Activated effector memory CD4-positive, alpha-beta T cell treated with anti-CD3 and anti-CD28 coated beads, Interleukin-2, amount 50 U/mL, for 16 hours (primary cell): ENCODE data around the gene IKBKE.

Experiments used
- DNase-seq: peaks from one replicate; pipeline ENCODE4 v3.0.0-alpha.2; 2020

IKBKE gene

GRCh38 chr1:206469933-206470691, at the start of gene IKBKE:
IKBKE (plus strand) TSS chr1:206470476; CDS start chr1:206473228, 2,752 bp downstream.
- DNase-seq, result peak; percentile 79

GRCh38 chr1:206421616-206422340, 48.5 kb upstream of the IKBKE start:
- no peak for DNase-seq

DNA sequence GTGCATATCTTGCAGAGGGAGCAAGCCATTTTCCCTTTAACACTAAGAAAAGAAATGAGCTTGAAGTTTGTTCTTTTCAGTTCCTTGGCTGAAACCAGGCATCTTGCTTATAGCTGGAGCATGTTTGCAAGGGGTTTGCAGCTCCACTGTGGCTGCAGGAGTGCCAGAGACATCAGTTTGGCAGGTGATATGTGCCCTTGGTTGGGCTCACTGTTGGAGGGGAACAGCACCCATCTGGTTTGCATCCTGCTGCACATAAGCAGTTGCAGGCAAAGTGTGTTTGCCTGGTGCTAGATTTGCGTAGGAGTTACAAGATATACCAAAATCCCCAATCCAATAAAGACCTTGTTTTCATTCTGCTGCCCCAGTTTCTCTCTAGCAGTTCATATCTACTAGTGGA, 47.8 kb upstream of the IKBKE start:
- no peak for DNase-seq

- DNase-seq, result no peak
Observed at GRCh38 chr1:206427291-206427690, 43.0 kb upstream of the IKBKE start.

GRCh38 chr1:206429421-206429820, 40.9 kb upstream of the IKBKE start:
- no peak for DNase-seq

DNA sequence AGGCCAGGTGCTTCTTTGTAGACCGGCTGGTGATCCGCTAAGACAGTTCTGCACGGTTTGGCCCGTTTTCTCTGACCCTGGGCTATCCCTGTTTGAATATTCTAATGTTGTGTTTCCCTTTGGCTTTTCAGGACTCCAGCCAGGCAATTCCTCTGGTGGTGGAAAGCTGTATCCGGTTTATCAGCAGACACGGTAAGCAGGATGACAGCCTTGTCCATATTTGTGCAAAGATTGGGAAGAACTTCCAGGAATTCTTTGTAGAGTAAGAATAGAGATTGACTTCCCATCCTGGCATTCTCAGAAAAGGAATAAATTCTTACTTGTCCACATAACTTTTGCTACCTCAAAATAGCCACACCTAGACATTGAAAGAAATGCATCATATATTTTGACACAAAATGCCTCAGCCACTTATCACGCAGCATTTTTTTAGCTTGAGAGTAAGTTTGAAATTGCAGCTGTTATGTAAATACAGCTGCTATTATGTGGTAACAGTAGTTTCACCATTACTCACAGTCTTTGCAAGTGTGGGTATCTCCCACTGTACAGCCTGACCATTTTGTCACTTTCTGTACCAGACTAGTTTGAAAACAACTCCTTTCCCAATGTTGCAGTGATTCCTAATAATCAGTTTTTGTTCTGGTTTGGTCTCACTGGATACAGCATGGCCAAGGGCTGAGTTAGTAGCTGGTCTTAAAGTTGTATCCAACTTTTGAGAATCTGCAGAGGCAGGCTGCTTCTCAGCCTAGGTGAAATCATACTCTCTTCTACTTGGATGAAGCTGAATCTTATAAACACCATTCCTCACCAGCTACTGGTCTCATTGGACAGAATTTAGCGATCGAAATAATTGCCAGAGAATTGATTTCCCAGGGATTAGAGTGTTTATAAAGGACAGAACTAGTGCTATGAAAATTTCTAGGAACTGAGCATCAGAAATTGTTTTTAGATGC, 40.0 kb upstream of the IKBKE start:
- no peak for DNase-seq

DNA sequence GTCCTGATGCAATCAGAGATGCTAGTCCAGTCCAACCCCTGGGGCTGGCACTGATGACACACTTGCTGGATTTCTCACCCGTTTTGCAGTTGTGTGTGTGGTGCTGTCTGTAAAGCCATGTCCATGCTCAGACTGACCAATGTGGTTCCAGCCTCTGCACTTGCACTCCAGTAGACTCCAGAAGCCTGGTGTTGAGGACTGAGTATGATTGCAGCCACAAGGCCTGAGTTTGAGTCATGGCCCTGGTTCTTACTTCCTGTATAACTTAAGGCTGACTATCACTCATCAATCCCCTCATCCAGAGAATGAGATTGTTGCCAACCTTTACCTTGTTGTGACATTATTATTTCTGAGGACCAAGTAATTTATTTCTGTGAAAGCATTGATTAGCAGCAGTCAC, 34.8 kb upstream of the IKBKE start:
- DNase-seq, result no peak

DNA sequence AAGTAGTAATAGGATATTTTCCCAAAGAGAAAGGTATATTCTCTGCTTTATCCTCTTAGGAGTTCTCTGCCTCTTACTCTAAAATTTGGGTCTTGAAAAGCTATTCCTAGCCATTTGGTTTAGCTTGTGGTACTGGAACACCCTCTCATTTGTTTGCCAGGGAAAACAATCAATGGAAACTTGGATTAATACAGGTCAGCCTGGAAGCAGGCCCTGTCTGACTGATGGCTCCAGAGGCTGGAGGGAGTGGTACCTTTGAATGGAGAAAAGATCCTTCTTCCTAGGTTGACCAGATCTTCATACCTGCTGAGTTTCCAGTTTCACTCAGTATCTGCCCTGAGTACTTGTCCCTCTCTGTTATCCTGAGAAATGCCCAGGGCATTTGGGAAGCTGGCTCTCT, 31.7 kb upstream of the IKBKE start:
- DNase-seq, result no peak

- DNase-seq, result no peak
Observed at GRCh38 chr1:206439205-206439604, 31.1 kb upstream of the IKBKE start.

DNA sequence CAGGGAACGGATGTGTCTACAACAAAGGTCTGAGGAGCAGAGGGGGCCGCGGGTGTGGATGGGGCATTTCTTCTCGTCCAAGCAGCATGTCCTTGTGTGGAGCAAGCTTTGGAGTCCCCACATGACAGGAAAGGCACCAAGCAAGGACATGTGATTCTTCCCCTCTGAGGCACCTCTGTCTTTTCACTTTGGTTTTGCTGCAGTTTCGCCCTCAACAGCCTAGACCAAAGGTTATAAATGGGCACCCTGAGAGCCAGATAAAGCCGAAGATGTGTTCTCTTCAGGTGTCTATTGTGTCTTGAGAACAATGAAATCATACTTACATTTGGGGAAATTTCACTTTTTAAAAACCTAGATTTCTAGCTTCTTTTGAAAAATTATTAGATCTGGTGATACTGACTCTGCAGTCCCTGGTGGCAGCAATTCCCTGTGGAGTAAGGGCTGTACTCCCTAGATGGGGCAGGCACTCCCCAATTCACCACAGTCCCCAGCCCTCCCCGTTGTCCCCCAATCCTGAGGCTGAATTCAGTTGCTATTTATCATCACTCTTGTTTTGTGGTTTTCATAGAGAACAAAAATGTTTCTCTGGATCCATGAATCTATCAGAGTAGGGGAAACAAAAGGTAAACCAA, 28.8 kb upstream of the IKBKE start:
- no peak for DNase-seq

DNA sequence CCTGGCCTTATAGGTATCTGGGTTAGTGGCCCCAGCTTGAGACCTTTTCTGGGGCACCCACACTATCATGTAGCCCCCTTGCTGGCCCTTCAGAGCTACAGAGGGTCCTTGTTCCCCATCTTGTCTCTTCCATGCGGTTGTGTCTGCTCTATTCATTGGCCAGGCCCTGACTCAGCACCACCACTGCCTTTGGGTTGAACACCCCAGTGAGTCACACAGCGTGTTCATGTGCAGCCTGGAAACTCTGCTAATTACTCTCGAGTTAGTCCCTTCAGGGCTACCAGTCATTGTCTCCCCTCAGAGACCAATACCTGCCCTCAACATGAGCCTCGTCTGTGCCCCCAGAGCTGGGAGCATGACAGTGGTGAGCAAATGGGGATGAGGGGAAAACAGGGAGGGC, 28.2 kb upstream of the IKBKE start:
- DNase-seq, result no peak

GRCh38 chr1:206445116-206445515, 25.2 kb upstream of the IKBKE start:
- DNase-seq, result no peak

DNA sequence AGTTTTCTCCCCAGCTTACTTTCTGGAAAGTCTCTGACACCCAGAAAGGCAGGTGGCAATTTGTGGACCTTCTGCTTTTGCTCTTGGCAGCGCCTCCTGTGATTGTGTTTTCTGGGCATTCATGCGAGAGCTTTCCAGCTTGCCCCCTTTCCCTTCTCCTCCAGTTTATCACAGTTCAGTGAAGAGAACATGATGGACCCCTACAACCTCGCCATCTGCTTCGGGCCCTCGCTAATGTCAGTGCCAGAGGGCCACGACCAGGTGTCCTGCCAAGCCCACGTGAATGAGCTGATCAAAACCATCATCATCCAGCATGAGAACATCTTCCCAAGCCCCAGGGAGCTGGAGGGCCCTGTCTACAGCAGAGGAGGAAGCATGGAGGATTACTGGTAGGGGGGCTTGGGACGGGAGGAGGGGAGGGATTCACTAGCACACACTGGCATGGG, 24.3 kb upstream of the IKBKE start:
- DNase-seq, result no peak

DNA sequence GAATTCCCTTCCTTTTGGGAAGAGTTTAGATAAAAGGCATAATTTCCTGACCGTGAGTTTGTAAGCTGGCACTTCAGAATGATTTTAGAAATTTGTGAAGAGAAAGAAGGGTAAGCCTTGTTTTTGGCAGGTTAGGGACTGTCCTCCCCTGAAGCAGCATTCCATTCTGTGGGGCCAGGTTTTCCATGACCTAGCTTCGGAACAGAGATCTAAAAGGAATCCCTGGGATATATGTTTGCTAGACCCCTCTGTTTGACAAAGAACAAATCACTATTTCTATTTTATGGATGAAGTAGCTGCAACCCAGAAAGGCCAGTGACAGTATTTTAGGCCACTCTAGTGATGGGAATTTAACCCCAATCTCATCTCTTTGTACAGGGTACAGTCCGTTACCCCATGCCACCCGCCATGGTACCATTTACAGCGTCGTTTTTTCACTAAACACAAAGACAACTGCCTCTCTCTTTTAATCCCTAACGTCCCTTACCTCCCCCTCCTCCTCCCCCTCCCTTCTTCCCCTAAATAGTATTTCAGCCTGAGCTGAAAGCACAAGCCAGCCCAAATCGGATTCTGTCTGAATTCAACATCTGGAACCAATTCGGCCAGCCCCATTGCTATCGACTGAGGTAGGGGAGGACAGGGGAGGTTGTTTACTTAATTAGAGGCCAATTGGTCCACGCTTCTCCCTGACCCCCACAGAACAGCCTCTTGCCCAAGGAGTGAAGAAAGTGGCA, 23.4 kb upstream of the IKBKE start:
- DNase-seq, result no peak

- no peak for DNase-seq
Observed at GRCh38 chr1:206447422-206447765, 22.9 kb upstream of the IKBKE start.

- DNase-seq, result no peak
Observed at GRCh38 chr1:206447792-206448191, 22.5 kb upstream of the IKBKE start.

DNA sequence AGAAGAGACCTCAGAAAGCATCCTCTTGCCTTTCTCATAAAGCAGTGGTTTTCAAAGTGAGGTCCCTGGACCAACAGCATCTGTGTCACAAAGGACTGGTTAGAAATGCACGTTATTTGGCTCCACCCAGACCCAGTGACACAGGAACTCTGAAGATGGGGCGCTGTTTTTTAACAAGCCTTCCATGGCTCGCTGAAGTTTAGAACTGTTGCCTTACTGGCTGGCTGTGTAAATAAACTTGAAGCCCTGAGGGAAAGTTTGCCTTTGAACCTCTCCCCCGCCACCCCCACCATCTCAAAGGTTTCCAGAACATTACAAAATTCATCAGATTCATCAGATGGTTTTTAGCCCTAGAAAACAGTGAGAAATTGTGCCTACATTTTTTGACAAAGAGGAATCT, 21.8 kb upstream of the IKBKE start:
- DNase-seq, result no peak

DNA sequence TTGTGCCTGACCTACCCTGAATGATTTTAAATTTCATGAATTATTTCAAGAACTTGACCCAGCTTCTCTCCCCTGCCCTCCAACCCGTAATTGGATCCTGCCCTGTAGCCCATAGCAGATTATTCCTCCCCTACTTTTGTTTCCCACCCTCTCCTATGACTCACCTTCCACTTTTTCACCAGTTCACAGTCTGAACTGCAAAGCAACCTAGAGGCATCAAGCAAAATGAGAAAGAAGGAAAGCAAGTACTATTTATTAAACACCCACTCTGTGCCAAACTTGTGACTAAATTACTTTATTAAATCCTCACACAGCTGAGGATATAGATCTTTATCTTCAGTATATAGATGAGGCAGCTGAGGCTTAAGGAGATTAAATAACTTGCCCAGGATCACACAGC, 20.7 kb upstream of the IKBKE start:
- DNase-seq, result no peak

DNA sequence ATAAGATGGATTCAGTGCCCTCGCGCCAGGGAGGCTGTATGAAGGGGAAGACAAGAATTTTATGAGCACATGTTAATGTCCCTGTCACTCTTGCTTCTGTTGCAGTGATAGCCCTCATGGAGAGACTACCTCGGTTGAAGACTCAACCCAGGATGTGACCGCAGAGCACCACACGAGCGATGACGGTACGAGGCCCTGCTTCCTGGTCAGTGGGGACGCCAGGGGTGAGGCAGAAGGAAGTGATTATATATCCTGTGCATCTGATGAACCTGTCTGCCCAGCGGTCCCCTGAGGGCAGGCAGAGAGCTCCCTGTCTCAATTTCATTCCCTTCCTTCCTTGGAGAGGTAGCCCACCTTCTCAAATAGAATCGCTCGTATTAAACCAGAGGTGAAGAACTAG, 20.0 kb upstream of the IKBKE start:
- no peak for DNase-seq

DNA sequence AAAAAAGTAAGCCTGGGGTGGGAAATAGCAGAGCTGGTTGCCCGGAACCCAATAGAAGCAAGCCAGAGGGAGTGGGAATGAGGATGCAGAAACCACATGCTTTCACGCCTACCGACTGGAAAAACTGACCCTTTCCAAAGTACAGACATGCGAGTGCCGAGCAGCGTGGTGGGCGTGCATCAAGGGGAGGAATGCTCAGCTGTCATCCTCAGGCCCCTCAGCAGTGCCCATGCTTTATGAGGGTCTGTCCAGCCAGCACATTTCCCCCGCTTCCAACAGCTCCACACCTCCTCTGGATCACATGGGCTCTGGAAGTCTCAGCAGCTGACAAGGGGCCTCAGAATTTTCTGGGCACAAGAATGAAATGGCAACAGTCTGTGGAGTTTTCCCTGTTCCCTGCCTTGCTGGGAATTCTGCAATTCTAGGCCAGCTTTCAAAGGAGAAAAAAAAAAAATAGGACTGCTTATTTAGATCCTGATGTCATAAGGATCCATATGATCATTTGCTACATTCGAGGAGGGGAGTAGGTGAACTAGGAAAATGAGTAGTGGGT, 19.1 kb upstream of the IKBKE start:
- DNase-seq, result no peak

DNA sequence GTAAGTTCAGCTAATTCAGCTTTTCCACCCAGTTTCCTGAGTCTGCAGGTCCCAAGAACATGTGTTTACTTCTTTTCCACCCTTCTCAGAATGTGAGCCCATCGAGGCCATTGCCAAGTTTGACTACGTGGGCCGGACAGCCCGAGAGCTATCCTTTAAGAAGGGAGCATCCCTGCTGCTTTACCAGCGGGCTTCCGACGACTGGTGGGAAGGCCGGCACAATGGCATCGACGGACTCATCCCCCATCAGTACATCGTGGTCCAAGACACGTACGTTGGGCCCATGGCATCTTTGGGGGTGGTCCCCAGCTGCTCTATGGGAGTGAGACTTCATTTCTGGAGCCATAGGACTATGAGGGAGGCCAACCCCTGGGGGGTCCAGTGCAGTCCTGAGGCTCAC, 17.2 kb upstream of the IKBKE start:
- DNase-seq, result no peak

GRCh38 chr1:206455289-206455665, 15.0 kb upstream of the IKBKE start:
- DNase-seq, result no peak
